Cardiac fibroblast (primary cell): ENCODE results near the gene OR1F1.
"Not testable (repeated sequence)": the region's sequence is repeated elsewhere in the genome, so short reads cannot be mapped to it uniquely, and the experiment has no call there.

Experiments used
- DNase-seq, 2 donors: peaks; one replicate each; pipeline versions ENCODE4 v3.0.0 to v3.0.0-alpha.2; 2010; ENCODE audit warnings: low read depth in 2 of 2
- H3K4me3 ChIP-seq, 2 donors: replicated peaks in 1 of 2; 1 replicate in 1 of 2; 2 replicates in 1 of 2; pipeline ENCODE4 v1.5.1; 2011; ENCODE audit warnings: low read depth in 2 of 2, low read length in 2 of 2, mild to moderate bottlenecking in 2 of 2, moderate library complexity in 1 of 2
- CTCF ChIP-seq: IDR thresholded peaks from one replicate; pipeline ENCODE4 v1.5.1; 2011; ENCODE audit warnings: low read depth, mild to moderate bottlenecking, low read length, inconsistent platforms

The OR1F1 gene

GRCh38 chr16:3187798-3188674 lies at the start of gene OR1F1:
Gene OR1F1 (plus strand): TSS chr16:3188204.
- no peak for TF ChIP-seq CTCF
- H3K4me3 ChIP-seq, result peak within 1 kb of the TSS; percentile 53 to 67
- DNase-seq, result peak; percentile 55 to 91

GRCh38 chr16:3138342-3138741 lies 49.7 kb upstream of the OR1F1 start:
- H3K4me3 ChIP-seq, result no peak overlapping the region
- TF ChIP-seq CTCF, result no peak
- DNase-seq, result no peak

GRCh38 chr16:3138823-3139426 lies 49.1 kb upstream of the OR1F1 start:
- no peak for TF ChIP-seq CTCF
- DNase-seq, result no peak
- no peak overlapping the region for H3K4me3 ChIP-seq

GRCh38 chr16:3139561-3139960 lies 48.4 kb upstream of the OR1F1 start:
- not testable (repeated sequence) for DNase-seq, H3K4me3 ChIP-seq

- no peak for TF ChIP-seq CTCF
- no peak for DNase-seq
- H3K4me3 ChIP-seq, result no peak overlapping the region
Measured at GRCh38 chr16:3140603-3141427, 47.2 kb upstream of the OR1F1 start.

GRCh38 chr16:3141781-3142311 lies 46.2 kb upstream of the OR1F1 start:
- no peak for TF ChIP-seq CTCF
- no peak for DNase-seq
- no peak overlapping the region for H3K4me3 ChIP-seq
